ENCODE measurements around the gene FAM120C. TPM values are rescaled to one million over a fixed set of nuclear protein-coding genes. Genes with fewer than 3 reads are reported as not detected.

The FAM120C gene
- total and polyA plus RNA-seq, 8 donors: 7.4 to 12.3 (median 10.8) TPM

GRCh38 chrX:54076903-54077302 is 106.2 kb downstream of the FAM120C start:
- H3K27me3 ChIP-seq: no peaks in the 10 kb centered on the region
- no peak for DNase-seq
- TF ChIP-seq CTCF (IDR thresholded peaks at IDR 0.05): no peak
- H3K4me1 ChIP-seq: no peaks in the 10 kb centered on the region
- ATAC-seq: no peak
- no peaks in the 10 kb centered on the region for H3K9me3 ChIP-seq
- intact Hi-C loops (cut with DNase I): no loop called here
- H3K27ac ChIP-seq: no peak overlapping the region
- H3K4me3 ChIP-seq: no peak overlapping the region
- peaks cover 0 to 11% of the 10 kb centered on the region in 2 donors for H3K36me3 ChIP-seq

GRCh38 chrX:54074826-54075225 is 108.2 kb downstream of the FAM120C start:
- peaks cover 0 to 2% of the 10 kb centered on the region in 2 donors for H3K36me3 ChIP-seq
- H3K27me3 ChIP-seq: no peaks in the 10 kb centered on the region
- H3K4me1 ChIP-seq: no peaks in the 10 kb centered on the region
- no peak for TF ChIP-seq CTCF (IDR thresholded peaks at IDR 0.05)
- no peaks in the 10 kb centered on the region for H3K9me3 ChIP-seq
- H3K27ac ChIP-seq: no peak overlapping the region
- ATAC-seq (no peak), DNase-seq (no peak)
- intact Hi-C loops (cut with DNase I): no loop called here
- no peak overlapping the region for H3K4me3 ChIP-seq

GRCh38 chrX:54067766-54068165 is 115.3 kb downstream of the FAM120C start:
- Histone ChIP-seq H3K27me3 (no peaks in the 10 kb centered on the region), H3K9me3 (no peaks in the 10 kb centered on the region), H3K27ac (no peak overlapping the region), H3K36me3 (no peaks in the 10 kb centered on the region), H3K4me1 (no peaks in the 10 kb centered on the region), H3K4me3 (no peak overlapping the region)
- DNase-seq (no peak), ATAC-seq (no peak)
- no peak for TF ChIP-seq CTCF (IDR thresholded peaks at IDR 0.05)
- intact Hi-C loops (cut with DNase I): no loop called here

- no peak for DNase-seq
- no peak for TF ChIP-seq CTCF (IDR thresholded peaks at IDR 0.05)
- H3K4me1 ChIP-seq: no peaks in the 10 kb centered on the region
- H3K9me3 ChIP-seq: no peaks in the 10 kb centered on the region
- H3K27me3 ChIP-seq: no peaks in the 10 kb centered on the region
- no peaks in the 10 kb centered on the region for H3K36me3 ChIP-seq
- no peak overlapping the region for H3K27ac ChIP-seq
- no peak for ATAC-seq
- H3K4me3 ChIP-seq: no peak overlapping the region
- intact Hi-C loops (cut with DNase I): no loop called here
Measured at GRCh38 chrX:54066841-54067240, 116.2 kb downstream of the FAM120C start.

GRCh38 chrX:54064564-54064963 is 118.5 kb downstream of the FAM120C start:
- Histone ChIP-seq H3K9me3 (no peaks in the 10 kb centered on the region), H3K27ac (no peak overlapping the region), H3K27me3 (no peaks in the 10 kb centered on the region), H3K4me3 (no peak overlapping the region), H3K4me1 (no peaks in the 10 kb centered on the region), H3K36me3 (no peaks in the 10 kb centered on the region)
- DNase-seq (no peak), ATAC-seq (no peak)
- no peak for TF ChIP-seq CTCF (IDR thresholded peaks at IDR 0.05)
- intact Hi-C loops (cut with DNase I): no loop called here

Data from left lung (tissue), 10 donors.